Small intestine (tissue), 7 donors: ENCODE results near the gene ZNF606. TPM values are rescaled to one million over a fixed set of nuclear protein-coding genes. Genes with fewer than 3 reads are reported as not detected.
A peak's percentile ranks its signal among the peaks of the same experiment; 100 is the strongest.

Experiments used
- DNase-seq, 2 donors: peaks; one replicate each; pipeline versions ENCODE4 v3.0.0 to v3.0.0-alpha.2; 2013
- FAIRE-seq: peaks from 2 replicates; lab custom pipeline; 2012; peaks lifted over from hg19 to GRCh38; lab: Jason Lieb, UNC
- H3K27ac ChIP-seq, 3 donors: one replicate each; pipeline ENCODE4 v1.5.1; 2013; ENCODE audit warnings: low read length in 2 of 3, mild to moderate bottlenecking in 2 of 3, control low read depth in 1 of 3, inconsistent platforms in 1 of 3, low read depth in 1 of 3, moderate library complexity in 1 of 3
- H3K27me3 ChIP-seq, 3 donors: one replicate each; pipeline ENCODE4 v1.6.1; 2013; ENCODE audit warnings: low read length in 3 of 3, inconsistent platforms in 1 of 3; ENCODE audit not compliant: control insufficient read depth in 3 of 3, insufficient read depth in 3 of 3
- H3K36me3 ChIP-seq, 3 donors: one replicate each; pipeline ENCODE4 v1.6.1; 2013; ENCODE audit warnings: low read length in 3 of 3, inconsistent platforms in 1 of 3, low read depth in 1 of 3, mild to moderate bottlenecking in 1 of 3, moderate library complexity in 1 of 3; ENCODE audit not compliant: control insufficient read depth in 3 of 3, insufficient read depth in 2 of 3
- H3K4me1 ChIP-seq, 3 donors: one replicate each; pipeline ENCODE4 v1.6.1; 2013; ENCODE audit warnings: low read length in 2 of 3, inconsistent platforms in 1 of 3, low read depth in 1 of 3, mild to moderate bottlenecking in 1 of 3, moderate library complexity in 1 of 3; ENCODE audit not compliant: control insufficient read depth in 3 of 3, insufficient read depth in 2 of 3
- H3K4me3 ChIP-seq, 3 donors: one replicate each; pipeline ENCODE4 v1.5.1; 2013; ENCODE audit warnings: low read length in 3 of 3, control low read depth in 1 of 3, inconsistent platforms in 1 of 3, low read depth in 1 of 3, mild to moderate bottlenecking in 1 of 3, moderate library complexity in 1 of 3
- H3K9me3 ChIP-seq, 2 donors: one replicate each; pipeline ENCODE4 v1.6.1; 2013; ENCODE audit warnings: low read depth in 1 of 2, low read length in 1 of 2; ENCODE audit not compliant: control insufficient read depth in 2 of 2, insufficient read depth in 1 of 2
- WGBS, 3 donors: extraction: QIAGEN DNeasy Blood & Tissue Kit; methylation state at CpG; one replicate each; pipeline ENCODE4 v1.1.7; 2013; 5-methylcytosine and 5-hydroxymethylcytosine counted together
- polyA plus RNA-seq, 4 donors: library from polyadenylated mRNA; stranded (reverse) in 3 of 4; unstranded in 1 of 4; fragments of 200-250 nt in 3 of 4; fragments of 120-200 nt in 1 of 4; gene quantifications; one replicate each; pipeline versions ENCODE4 v1.2.1 to v1.2.3, GENCODE V29; 2013
- donor health status: healthy with polysubstance abuse.
- donor health status: control.
- donor health status: control.
- donor health status: Bipolar disorder and iron deficiency.
- donor health status: healthy.

The ZNF606 gene
- polyA plus RNA-seq, 4 donors: 3.8 to 20.1 (median 6.4) TPM

GRCh38 chr19:58024661-58025060, 22.0 kb upstream of the ZNF606 start:
- H3K4me1 ChIP-seq: no peaks in the 10 kb centered on the region
- 90 to 91% (median 91%) methylated on average over 12 of the region's 12 CpGs for WGBS, 3 donors
- DNase-seq: no peak
- H3K9me3 ChIP-seq: peaks cover 3 to 29% of the 10 kb centered on the region in 2 donors
- H3K4me3 ChIP-seq: no peak overlapping the region
- H3K36me3 ChIP-seq: no peaks in the 10 kb centered on the region
- H3K27ac ChIP-seq: no peak overlapping the region
- H3K27me3 ChIP-seq: no peaks in the 10 kb centered on the region
- FAIRE-seq: no peak

GRCh38 chr19:58022283-58022660, 19.7 kb upstream of the ZNF606 start:
- H3K4me1 ChIP-seq: no peaks in the 10 kb centered on the region
- FAIRE-seq (no peak), DNase-seq (no peak)
- peaks cover 4 to 33% of the 10 kb centered on the region in 2 donors for H3K9me3 ChIP-seq
- H3K27ac ChIP-seq: no peak overlapping the region
- H3K36me3 ChIP-seq: no peaks in the 10 kb centered on the region
- 69 to 77% (median 76%) methylated on average over 4 of the region's 4 CpGs for WGBS, 3 donors
- no peaks in the 10 kb centered on the region for H3K27me3 ChIP-seq
- H3K4me3 ChIP-seq: no peak overlapping the region

GRCh38 chr19:58021541-58022282, 19.1 kb upstream of the ZNF606 start:
- H3K9me3 ChIP-seq: peaks cover 4 to 38% of the 10 kb centered on the region in 2 donors
- H3K4me3 ChIP-seq: no peak overlapping the region
- 58 to 70% (median 64%) methylated on average over 30 of the region's 30 CpGs for WGBS, 3 donors
- no peaks in the 10 kb centered on the region for H3K36me3 ChIP-seq
- H3K4me1 ChIP-seq: no peaks in the 10 kb centered on the region
- peak; percentile 29 to 75 for DNase-seq
- FAIRE-seq: no peak
- no peaks in the 10 kb centered on the region for H3K27me3 ChIP-seq
- no peak overlapping the region for H3K27ac ChIP-seq

- Histone ChIP-seq H3K4me1 (no peaks in the 10 kb centered on the region), H3K36me3 (no peaks in the 10 kb centered on the region), H3K4me3 (no peak overlapping the region), H3K9me3 (peaks cover 4 to 47% of the 10 kb centered on the region in 2 donors), H3K27ac (no peak overlapping the region), H3K27me3 (no peaks in the 10 kb centered on the region)
- DNase-seq (no peak), FAIRE-seq (no peak)
- 71 to 83% (median 79%) methylated on average over 7 of the region's 7 CpGs for WGBS, 3 donors
Measured at GRCh38 chr19:58020129-58020528, 17.5 kb upstream of the ZNF606 start.

- FAIRE-seq: no peak
- peaks cover 0 to 7% (median 0%) of the 10 kb centered on the region in 3 donors for H3K4me1 ChIP-seq
- DNase-seq: peak in 1 of 2 donors; percentile 36
- H3K9me3 ChIP-seq: peaks cover 3 to 35% of the 10 kb centered on the region in 2 donors
- H3K4me3 ChIP-seq: no peak overlapping the region
- no peaks in the 10 kb centered on the region for H3K27me3 ChIP-seq
- no peaks in the 10 kb centered on the region for H3K36me3 ChIP-seq
- H3K27ac ChIP-seq: no peak overlapping the region
- WGBS, 3 donors: 27 to 40% (median 34%) methylated on average over 5 of the region's 5 CpGs
Measured at GRCh38 chr19:58014141-58014540, 11.5 kb upstream of the ZNF606 start.

GRCh38 chr19:58010507-58010906, 7.9 kb upstream of the ZNF606 start:
- Histone ChIP-seq H3K4me1 (peaks cover 0 to 9% (median 0%) of the 10 kb centered on the region in 3 donors), H3K27ac (no peak overlapping the region), H3K36me3 (peaks cover 3 to 6% (median 6%) of the 10 kb centered on the region in 3 donors), H3K9me3 (peaks cover 5 to 36% of the 10 kb centered on the region in 2 donors), H3K4me3 (peak overlapping the region in 1 of 3 donors; percentile 64), H3K27me3 (no peaks in the 10 kb centered on the region)
- WGBS, 3 donors: 61 to 96% (median 86%) methylated on average over 22 of the region's 22 CpGs
- DNase-seq (no peak), FAIRE-seq (no peak)

GRCh38 chr19:58009666-58010301, 7.2 kb upstream of the ZNF606 start:
- 7 to 18% (median 16%) methylated on average over 41 of the region's 41 CpGs for WGBS, 3 donors
- Histone ChIP-seq H3K27ac (peak overlapping the region in 2 of 3 donors; percentile 11 to 74), H3K9me3 (peaks cover 5 to 31% of the 10 kb centered on the region in 2 donors)

GRCh38 chr19:58009301-58009665, 6.7 kb upstream of the ZNF606 start:
- 3 to 9% (median 7%) methylated on average over 21 of the region's 21 CpGs for WGBS, 3 donors
- Histone ChIP-seq H3K9me3 (peaks cover 5 to 35% of the 10 kb centered on the region in 2 donors), H3K27ac (peak overlapping the region in 2 of 3 donors; percentile 17 to 56), H3K4me1 (peaks cover 0 to 6% (median 0%) of the 10 kb centered on the region in 3 donors), H3K4me3 (peak overlapping the region in 2 of 3 donors; percentile 24 to 64), H3K27me3 (no peaks in the 10 kb centered on the region), H3K36me3 (peaks cover 6 to 11% (median 8%) of the 10 kb centered on the region in 3 donors)
- no peak for FAIRE-seq
- no peak for DNase-seq

More at GRCh38 chr19:58009666-58010301, 7.2 kb upstream of the ZNF606 start:
- DNase-seq (peak; percentile 51 to 97), FAIRE-seq (no peak)
- H3K36me3 ChIP-seq: peaks cover 3 to 8% (median 8%) of the 10 kb centered on the region in 3 donors
- H3K4me3 ChIP-seq: peak overlapping the region; percentile 6 to 64 (median 24)
- H3K27me3 ChIP-seq: no peaks in the 10 kb centered on the region
- H3K4me1 ChIP-seq: peaks cover 0 to 9% (median 0%) of the 10 kb centered on the region in 3 donors
